Endodermal cell (in vitro differentiated cells): ENCODE measurements around the gene CTU2. TPM values are rescaled to one million over a fixed set of nuclear protein-coding genes. Genes with fewer than 3 reads are reported as not detected.
A peak's percentile ranks its signal among the peaks of the same experiment; 100 is the strongest.

Experiments used
- DNase-seq: peaks from one replicate; pipeline ENCODE4 v3.0.0-alpha.2; 2017
- H3K27ac ChIP-seq: 2 replicates; pipeline ENCODE4 v1.5.1; 2013; ENCODE audit warnings: mild to moderate bottlenecking, low read depth, low read length, moderate library complexity
- H3K27me3 ChIP-seq: 2 replicates; pipeline ENCODE4 v1.6.1; 2013; ENCODE audit warnings: mild to moderate bottlenecking, low read length, moderate library complexity; ENCODE audit not compliant: insufficient read depth, control insufficient read depth, poor library complexity, severe bottlenecking
- H3K36me3 ChIP-seq: 2 replicates; pipeline ENCODE4 v1.7.0; 2013; ENCODE audit warnings: mild to moderate bottlenecking, low read length, moderate library complexity; ENCODE audit not compliant: control insufficient read depth, insufficient read depth
- H3K4me1 ChIP-seq: one replicate; pipeline ENCODE4 v1.7.0; 2013; ENCODE audit warnings: low read length; ENCODE audit not compliant: control insufficient read depth, insufficient read depth
- H3K4me3 ChIP-seq: 2 replicates; pipeline ENCODE4 v1.5.1; 2013; ENCODE audit warnings: mild to moderate bottlenecking, low read length, moderate library complexity
- H3K9ac ChIP-seq: 2 replicates; pipeline ENCODE4 v1.6.1; 2013; ENCODE audit warnings: mild to moderate bottlenecking, low read length, moderate library complexity; ENCODE audit not compliant: poor library complexity, severe bottlenecking; ENCODE audit errors: extremely low read depth
- H3K9me3 ChIP-seq: 2 replicates; pipeline ENCODE4 v1.6.1; 2013; ENCODE audit warnings: mild to moderate bottlenecking, low read length, moderate library complexity; ENCODE audit not compliant: control insufficient read depth
- H3K27ac Mint-ChIP-seq: 2 replicates; pipeline ENCODE4 v1.8.0; 2020; ENCODE audit warnings: mixed read lengths
- H3K27me3 Mint-ChIP-seq: 2 replicates; pipeline ENCODE4 v1.8.0; 2021; ENCODE audit warnings: mild to moderate bottlenecking, mixed read lengths; ENCODE audit not compliant: insufficient read depth
- H3K36me3 Mint-ChIP-seq: 2 replicates; pipeline ENCODE4 v1.8.0; 2020; ENCODE audit warnings: low read depth, mixed read lengths
- H3K4me1 Mint-ChIP-seq: 2 replicates; pipeline ENCODE4 v1.8.0; 2020; ENCODE audit warnings: mixed read lengths
- H3K4me3 Mint-ChIP-seq: 2 replicates; pipeline ENCODE4 v1.8.0; 2020; ENCODE audit warnings: mild to moderate bottlenecking, moderate library complexity, mixed read lengths
- H3K9me3 Mint-ChIP-seq: 2 replicates; pipeline ENCODE4 v1.8.0; 2020; ENCODE audit warnings: mild to moderate bottlenecking, mixed read lengths
- WGBS, 2 experiments: methylation state at CpG; one replicate each; pipeline versions ENCODE4 v1.1.5 to v1.1.7; 2013; ENCODE audit warnings: missing lambda C conversion rate in 2 of 2, mixed read lengths in 1 of 2; ENCODE audit not compliant: insufficient coverage in 1 of 2, insufficient read length in 1 of 2; 5-methylcytosine and 5-hydroxymethylcytosine counted together
- total RNA-seq, 2 donors: library from RNA; stranded (reverse); fragmentation: NEBNext Ultra II Directional in 1 of 2; extraction: Animal tissue kit (Norgen Biotek cat#: 25700) in 1 of 2; gene quantifications; 2 replicates in 1 of 2; 3 replicates in 1 of 2; pipeline ENCODE4 v1.2.1, GENCODE V29; 2021
- TF ChIP-seq, protein P1 (sequence below): fragments of 200-600 bp; sonication (generic); conservative IDR thresholded peaks from 2 replicates; pipeline ENCODE4 v1.5.0; 2021; ENCODE audit warnings: antibody characterized with exemption, mild to moderate bottlenecking

CTU2 gene
- total RNA-seq, 2 donors from 2014 or later: 16.7 to 24.3 TPM

DNA sequence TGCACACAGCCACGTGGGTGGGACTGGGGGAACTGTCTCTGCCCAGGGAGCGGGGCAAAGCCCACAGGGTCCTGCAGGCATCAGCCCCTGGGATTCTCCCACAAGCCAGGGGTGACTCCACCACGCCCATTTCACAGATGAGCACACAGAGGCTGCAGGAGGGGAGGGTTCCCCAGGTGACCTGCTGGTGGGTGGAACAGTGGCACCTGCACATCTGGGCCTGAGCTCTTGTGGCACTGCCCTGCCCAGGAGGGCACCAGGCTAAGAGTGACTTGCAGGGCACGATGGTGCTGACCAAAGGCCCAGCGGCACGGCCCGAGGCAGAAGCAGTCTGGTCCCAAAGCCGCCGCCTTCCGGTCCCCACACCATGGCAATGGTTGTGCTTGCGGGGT, 54.8 kb downstream of the CTU2 start:
- Mint-ChIP-seq H3K27ac (no peak overlapping the region), H3K4me1 (peaks cover 18% of the 10 kb centered on the region), H3K4me3 (no peak overlapping the region), H3K36me3 (no peaks in the 10 kb centered on the region), H3K27me3 (no peaks in the 10 kb centered on the region), H3K9me3 (no peaks in the 10 kb centered on the region)
- H3K9ac ChIP-seq: no peak overlapping the region
- 94 to 95% methylated on average over 3 to 11 of the region's 11 CpGs for WGBS, 2 experiments
- DNase-seq: no peak
- H3K27ac ChIP-seq: no peak overlapping the region
- H3K4me3 ChIP-seq: no peak overlapping the region
- H3K36me3 ChIP-seq: no peaks in the 10 kb centered on the region
- no peaks in the 10 kb centered on the region for H3K27me3 ChIP-seq
- H3K9me3 ChIP-seq: no peaks in the 10 kb centered on the region
- peaks cover 20% of the 10 kb centered on the region for H3K4me1 ChIP-seq
- TF ChIP-seq, protein P1, sequence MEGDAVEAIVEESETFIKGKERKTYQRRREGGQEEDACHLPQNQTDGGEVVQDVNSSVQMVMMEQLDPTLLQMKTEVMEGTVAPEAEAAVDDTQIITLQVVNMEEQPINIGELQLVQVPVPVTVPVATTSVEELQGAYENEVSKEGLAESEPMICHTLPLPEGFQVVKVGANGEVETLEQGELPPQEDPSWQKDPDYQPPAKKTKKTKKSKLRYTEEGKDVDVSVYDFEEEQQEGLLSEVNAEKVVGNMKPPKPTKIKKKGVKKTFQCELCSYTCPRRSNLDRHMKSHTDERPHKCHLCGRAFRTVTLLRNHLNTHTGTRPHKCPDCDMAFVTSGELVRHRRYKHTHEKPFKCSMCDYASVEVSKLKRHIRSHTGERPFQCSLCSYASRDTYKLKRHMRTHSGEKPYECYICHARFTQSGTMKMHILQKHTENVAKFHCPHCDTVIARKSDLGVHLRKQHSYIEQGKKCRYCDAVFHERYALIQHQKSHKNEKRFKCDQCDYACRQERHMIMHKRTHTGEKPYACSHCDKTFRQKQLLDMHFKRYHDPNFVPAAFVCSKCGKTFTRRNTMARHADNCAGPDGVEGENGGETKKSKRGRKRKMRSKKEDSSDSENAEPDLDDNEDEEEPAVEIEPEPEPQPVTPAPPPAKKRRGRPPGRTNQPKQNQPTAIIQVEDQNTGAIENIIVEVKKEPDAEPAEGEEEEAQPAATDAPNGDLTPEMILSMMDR: no peak

DNA sequence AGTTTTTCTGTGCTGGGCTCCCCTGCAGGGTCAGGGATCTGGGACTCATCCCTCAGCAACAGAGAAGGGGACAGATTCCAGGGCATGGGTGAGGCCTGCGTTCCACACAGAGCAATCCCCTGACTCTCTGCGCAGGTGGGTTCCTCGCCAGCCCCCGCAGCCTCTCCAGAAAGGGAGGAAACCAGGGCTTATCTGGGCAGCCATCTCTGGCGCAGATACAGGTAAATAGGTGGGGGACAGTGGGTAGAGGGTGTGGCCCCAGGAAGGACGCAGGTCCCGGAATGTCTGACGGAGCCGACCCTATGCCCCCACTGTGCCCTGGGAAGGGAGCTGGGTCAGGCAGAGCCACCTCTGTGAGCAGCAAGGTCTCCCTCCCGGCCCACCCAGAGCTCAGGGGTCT, 55.5 kb downstream of the CTU2 start:
- H3K36me3 Mint-ChIP-seq: no peaks in the 10 kb centered on the region
- Histone ChIP-seq H3K9ac (no peak overlapping the region), H3K36me3 (no peaks in the 10 kb centered on the region), H3K4me3 (no peak overlapping the region), H3K27me3 (no peaks in the 10 kb centered on the region), H3K27ac (no peak overlapping the region), H3K9me3 (no peaks in the 10 kb centered on the region), H3K4me1 (peaks cover 20% of the 10 kb centered on the region)
- DNase-seq: no peak
- TF ChIP-seq, protein P1: no peak
- no peak overlapping the region for H3K27ac Mint-ChIP-seq
- H3K27me3 Mint-ChIP-seq: no peaks in the 10 kb centered on the region
- H3K9me3 Mint-ChIP-seq: no peaks in the 10 kb centered on the region
- peaks cover 18% of the 10 kb centered on the region for H3K4me1 Mint-ChIP-seq
- 89 to 96% methylated on average over 10 of the region's 10 CpGs for WGBS, 2 experiments
- H3K4me3 Mint-ChIP-seq: no peak overlapping the region

DNA sequence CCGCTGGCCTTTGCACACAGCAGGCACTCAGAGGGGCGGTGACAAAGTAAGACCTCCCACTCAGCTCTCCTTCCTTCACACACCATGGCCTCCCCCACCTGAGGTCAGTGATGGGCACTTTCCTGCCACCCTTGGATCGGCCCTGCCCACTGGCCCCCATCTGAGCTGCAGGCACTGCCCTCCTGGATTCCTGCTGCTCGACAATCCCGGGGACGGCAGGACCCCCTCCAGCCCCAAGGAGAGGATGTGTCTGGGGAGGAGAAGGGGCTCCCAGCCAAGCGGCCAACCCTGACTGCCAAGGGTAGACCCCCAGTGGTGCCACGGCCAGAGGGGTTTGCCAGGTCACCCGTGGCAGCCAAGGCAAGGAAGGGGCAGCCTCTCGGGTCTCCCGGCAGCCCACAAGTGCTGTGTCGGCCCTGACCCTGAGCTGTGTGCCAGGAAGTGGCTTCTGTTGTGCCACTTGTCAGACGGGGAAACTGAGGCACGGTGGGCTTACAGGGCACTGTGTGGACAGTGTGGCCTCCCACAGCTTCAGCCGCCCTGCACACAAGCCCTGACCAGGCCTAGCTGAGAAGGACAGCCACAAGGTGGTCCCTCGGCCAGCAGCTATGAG, 56.1 kb downstream of the CTU2 start:
- Mint-ChIP-seq H3K36me3 (no peaks in the 10 kb centered on the region), H3K27ac (no peak overlapping the region), H3K4me1 (peaks cover 18% of the 10 kb centered on the region), H3K27me3 (no peaks in the 10 kb centered on the region), H3K9me3 (no peaks in the 10 kb centered on the region), H3K4me3 (no peak overlapping the region)
- H3K27ac ChIP-seq: no peak overlapping the region
- peaks cover 20% of the 10 kb centered on the region for H3K4me1 ChIP-seq
- no peaks in the 10 kb centered on the region for H3K9me3 ChIP-seq
- H3K4me3 ChIP-seq: no peak overlapping the region
- WGBS, 2 experiments: 86 to 94% methylated on average over 6 to 16 of the region's 16 CpGs
- no peaks in the 10 kb centered on the region for H3K36me3 ChIP-seq
- TF ChIP-seq, protein P1: no peak
- H3K9ac ChIP-seq: peak overlapping the region; percentile 12
- no peak for DNase-seq
- no peaks in the 10 kb centered on the region for H3K27me3 ChIP-seq
